SKM-1 treated with dmso at 0.1 percent for 144 hours (cell line): ENCODE measurements around the gene RNGTT.
"Not testable (repeated sequence)": the region's sequence is repeated elsewhere in the genome, so short reads cannot be mapped to it uniquely, and the experiment has no call there.

ENCODE experiments used
- DNase-seq: peaks from one replicate; lab custom pipeline; 2025; ENCODE audit not compliant: unreplicated experiment; lab: John Stamatoyannopoulos, UW

Gene RNGTT

DNA sequence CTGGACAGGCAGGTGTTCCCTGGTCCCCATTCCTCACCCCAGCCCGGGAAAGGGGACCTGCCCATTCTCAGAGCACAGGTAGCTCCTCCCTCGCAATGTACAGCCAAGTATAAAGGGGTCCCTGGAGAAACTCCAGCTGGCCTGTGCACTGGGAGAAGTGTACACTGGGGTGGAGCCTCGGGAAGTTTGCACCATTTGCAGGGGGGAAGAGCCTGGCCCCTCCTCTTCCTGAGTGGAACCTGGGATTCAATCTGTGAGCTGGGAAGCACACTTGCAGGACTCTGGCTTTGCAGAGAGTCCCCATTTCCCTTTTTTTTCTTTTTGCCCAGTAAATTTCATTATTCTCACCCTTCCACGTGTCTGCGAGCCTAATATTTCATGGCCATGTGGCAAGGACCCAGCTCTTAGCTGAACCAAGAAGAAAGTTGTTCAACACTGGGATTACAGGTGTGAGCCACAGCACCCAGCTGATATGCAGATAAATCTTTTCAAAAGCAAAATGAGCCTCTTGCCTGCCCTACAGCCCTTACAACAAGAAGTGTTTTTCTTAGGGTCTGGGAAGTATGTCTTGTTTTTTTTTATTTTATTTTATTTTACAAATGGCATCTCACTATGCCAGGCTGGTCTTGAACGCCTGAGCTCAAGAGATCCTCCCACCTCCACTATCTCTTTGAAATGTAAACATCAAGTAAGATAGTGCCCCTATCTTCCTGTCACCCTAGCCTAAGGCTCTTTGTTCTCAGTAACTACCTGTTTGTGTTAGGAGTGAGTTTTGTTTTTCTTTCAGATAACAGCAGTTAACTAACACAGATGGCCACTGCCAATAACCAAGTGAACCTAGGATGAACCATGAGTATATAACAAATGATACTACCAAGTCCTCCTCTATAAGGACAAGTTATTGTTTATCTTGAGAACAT, 9.3 kb upstream of the RNGTT start:
- DNase-seq, result no peak

DNA sequence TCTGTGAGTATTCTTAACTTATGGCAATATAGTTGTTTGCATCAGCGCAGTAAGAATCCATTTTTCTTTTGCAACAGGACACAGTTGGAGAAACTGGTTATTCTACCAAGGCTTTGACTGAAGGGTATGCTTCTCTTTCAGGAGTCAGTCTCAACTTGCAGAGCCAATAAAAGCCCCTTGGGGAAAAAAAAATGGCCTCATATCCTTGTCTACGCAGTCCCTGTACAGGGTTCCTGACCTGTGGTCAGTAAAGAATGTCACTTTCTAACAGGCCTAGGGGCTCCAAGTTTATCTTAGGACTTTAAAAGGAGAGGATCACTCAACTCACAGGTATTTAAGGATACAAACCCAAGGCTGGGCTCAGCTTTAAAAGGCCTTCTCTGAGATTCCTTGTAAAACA, 6.9 kb upstream of the RNGTT start:
- DNase-seq, result no peak

DNA sequence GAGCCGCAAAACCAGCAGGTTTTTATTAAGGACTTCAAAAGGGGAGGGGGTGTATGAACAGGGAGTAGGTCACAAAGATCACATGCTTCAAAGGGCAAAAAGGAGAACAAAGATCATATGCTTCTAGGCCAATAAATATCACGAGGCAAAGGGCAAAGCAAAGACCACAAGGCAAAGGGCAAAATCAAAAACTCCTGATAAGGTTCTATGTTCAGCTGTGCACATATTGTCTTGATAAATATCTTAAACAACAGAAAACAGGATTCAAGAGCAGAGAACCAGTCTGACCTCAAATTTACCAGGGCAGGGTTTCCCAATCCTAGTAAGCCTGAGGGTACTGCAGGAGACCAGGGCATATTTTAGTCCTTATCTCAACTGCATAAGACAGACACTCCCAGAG, 5.8 kb upstream of the RNGTT start:
- not testable (repeated sequence) for DNase-seq

DNA sequence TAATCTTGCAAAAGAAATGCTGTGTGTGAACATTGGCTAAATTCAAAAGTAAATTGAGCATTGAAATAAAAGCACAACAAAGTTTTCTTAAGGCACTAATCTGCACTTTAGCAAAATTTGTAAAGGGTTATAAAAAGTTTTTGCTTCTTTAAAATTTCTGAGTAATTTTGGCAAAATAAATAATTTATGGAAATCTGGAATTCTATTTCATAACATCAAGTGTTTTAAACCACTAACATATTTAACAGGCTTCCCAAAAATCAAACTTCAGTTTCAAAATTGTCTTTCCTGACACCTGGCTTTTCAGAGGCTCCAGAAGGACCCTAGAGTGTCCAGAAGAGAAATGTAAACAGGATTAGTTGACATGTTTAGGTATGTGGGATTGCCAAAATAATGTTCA, 4.5 kb upstream of the RNGTT start:
- no peak for DNase-seq

DNA sequence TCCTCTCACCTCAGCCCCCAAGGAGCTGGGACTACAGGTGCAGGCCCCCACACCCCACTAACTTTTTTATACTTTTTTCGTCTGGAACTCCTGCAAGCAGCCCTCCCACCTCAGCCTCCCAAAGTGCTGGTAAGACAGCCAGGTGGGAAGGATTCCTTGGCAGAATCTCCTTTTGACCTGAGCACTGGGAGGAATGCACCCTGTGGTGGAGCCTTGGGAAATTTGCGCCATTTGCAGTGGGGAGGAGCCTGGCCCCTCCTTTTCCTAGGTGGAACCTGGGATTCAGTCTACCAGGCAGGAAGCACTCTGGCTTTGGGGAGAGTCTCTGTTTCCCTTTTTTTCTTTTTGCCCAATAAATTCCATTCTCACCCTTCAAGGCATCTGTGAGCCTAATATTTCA, 2.3 kb upstream of the RNGTT start:
- DNase-seq, result no peak

DNA sequence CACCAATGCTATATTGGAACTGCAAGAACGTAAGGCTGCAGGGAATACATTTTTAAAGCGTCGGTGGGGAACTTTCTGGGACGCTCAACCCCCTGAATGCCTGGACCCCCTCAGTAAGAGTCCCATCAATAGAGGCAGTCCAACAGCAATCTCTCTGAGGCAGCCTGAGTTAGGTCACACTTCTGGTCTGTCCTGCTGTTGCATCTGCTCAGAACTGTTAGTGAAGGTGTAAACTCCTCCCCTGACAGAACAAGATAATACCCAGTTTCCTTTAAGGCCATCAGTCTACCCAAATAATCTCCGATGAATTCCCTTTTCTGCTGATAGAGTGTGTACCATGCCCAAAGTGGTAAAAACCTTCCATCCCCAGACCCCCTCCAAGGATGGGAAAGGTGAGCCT, 1.1 kb upstream of the RNGTT start:
- DNase-seq, result no peak

DNA sequence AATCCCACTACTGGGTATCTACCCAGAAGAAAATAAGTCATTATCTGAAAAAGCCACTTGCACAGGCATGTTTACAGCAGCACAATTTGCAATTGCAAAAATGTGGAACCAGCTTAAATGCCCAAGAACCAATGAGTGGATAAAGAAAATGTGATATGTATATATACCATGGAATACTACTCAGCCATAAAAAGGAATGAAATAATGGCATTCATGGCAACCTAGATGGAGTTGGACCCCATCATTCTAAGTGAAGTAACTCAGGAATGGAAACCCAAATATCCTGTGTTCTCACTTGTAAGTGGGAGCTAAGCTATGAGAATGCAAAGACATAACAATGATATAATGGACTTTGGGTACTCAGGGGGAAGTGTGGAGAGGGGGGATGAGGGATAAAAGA, 4.6 kb downstream of the RNGTT start:
- DNase-seq, result no peak

DNA sequence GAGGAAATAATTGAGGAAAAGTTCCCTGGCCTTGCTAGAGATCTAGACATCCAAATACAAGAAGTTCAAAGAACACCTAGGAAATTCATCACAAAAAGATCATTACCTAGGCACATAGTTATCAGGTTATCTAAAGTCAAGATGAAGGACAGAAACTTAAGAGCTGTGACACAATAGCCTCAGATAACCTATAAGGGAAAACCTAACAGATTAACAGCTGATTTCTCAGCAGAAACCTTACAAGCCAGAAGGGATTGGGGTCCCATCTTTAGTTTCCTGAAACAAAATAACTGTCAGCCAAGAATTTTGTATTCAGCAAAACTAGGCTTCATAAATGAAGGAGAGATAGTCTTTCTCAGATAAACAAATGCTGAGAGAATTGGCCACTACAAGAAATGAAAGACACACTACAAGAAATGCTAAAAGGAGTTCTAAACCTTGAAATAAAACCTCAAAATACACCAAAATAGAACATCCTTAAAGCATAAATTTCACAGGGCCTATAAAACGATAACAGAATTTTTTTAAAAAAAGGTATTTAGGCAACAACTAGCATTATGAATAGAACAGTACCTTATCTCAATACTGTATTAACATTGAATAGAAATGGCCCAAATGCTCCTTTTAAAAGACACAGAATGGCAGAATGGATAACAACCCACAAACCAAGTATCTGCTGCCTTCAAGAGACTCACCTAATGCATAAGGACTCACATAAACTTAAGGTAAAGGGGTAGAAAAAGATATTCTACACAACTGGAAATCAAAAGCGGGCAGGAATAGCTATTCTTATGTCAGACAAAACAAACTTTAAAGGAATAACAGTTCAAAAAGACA, 9.7 kb downstream of the RNGTT start:
- DNase-seq, result no peak

DNA sequence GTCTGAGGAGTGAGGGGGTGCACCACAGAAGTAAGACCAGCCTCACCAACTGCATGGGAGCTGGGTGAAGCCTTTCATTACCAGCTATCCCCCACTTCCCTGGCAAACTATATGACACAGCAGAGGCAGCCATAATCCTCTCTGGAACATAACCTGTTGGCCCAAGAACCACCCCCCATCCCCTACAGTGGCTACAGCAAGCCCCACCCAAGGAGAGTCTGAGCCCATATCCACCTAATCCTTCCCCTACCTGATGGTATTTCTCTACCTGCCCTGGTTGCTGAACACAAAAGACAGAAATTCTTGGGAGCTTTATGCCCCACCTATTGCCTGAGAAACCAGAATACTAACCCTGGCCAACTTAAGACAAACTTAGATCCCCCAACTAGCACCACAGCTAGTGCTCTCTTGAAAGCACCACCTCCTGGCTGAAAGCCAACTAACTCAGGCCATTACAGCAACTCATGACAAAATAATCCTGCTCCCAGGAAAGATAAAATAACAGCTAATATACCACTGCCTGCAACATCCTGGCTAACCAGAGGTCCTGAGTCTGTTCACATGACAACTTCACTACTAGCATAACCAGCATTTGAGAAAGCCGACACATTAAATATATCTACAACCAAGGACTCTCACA, 11.2 kb downstream of the RNGTT start:
- DNase-seq, result no peak

DNA sequence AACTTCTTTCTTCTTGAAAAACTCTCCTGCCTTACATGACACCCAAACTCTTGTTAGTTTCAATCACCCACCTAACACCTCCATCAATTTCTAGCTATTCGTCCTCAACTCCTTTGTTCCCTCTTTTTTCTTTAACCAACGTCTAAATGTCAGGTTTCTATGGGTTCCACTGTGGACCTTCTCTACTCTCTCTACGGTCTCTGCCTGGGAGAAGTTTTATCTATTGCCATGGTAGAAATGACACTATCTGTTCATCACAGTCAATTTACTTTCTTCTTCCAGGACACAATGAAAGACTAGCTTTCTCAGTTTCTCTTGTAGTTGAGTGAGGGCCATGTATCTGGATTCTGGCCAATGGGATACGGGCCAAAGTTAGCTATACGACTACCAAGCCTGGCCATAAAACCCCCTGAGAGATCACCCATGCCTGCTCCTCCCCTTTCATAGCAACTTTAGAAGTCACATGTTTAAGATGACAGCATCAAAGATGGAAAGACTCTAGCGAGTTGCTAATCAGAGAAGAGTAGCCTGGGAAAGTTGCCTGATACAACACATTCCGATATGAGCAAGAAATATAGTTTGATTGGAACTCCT, 17.9 kb downstream of the RNGTT start:
- no peak for DNase-seq

DNA sequence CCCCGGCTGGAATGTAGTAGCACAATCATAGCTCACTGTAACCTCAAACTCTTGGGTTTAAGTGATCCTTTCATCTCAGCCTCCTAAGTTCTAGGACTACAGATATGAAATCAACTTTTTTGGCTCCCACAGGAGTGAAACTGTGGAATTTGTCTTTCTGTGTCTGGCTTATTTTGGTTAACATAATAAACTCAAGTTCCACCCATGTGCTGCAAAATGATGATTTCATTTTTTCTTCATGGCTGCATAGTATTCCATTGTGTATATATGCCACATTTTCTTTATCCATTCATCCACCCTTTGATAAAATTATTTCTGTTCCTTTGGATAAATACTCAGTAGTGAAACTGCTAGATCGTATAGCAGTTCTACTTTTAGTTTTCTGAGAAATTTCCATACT, 29.9 kb downstream of the RNGTT start:
- no peak for DNase-seq

DNA sequence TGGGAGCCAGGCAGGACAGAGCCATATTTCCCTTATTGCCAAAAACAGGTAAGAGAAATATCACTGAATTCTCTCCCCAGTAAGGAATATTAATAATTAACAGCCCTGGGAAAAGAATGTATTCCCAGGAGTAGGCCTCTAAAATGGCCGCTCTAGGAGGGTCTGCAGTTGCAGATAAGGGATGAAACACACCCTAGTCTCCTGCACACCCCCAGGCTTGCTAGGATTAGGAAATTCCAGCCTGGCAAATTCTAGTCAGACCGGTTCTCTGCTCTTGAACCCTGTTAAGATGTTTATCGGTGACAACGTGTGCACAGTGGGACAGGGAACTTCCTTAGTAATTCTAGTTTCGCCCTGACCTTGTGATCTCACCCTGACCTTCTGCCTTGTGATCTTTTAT, 31.4 kb downstream of the RNGTT start:
- not testable (repeated sequence) for DNase-seq

DNA sequence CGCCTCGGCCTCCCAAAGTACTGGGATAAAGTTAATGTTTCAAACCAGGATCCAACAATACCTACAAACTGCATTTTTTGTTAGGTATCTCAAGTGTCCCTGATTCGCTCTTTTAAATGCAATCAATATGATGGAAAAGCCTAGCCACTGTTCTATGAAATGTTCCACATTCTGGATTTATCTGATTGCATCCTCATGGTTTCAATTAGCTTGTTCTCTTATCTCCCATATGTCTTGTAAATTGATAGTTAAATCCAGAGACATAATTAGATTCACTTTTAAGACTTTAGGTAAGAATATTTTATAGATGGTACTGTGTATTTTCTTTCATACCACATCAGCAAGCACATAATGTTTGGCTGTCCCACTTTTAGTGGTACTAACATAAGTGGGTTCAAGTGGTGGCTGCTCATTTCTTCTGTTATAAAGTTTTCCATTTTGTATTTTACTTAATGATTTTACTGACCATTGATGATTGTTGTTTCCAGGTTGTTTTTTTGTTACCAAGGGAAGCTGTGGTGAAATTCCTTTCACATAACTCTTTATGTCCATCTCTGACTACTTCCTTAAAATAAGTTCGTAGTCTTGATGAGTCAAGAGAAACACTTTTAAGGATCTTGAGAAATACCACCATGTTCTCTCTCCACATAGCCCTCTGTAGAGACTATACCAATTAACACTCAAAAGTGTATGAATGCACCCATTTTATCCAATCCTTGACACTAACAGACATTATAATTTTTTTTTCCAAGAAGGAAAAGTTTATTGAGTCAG, 40.5 kb downstream of the RNGTT start:
- DNase-seq, result peak; percentile 81

DNA sequence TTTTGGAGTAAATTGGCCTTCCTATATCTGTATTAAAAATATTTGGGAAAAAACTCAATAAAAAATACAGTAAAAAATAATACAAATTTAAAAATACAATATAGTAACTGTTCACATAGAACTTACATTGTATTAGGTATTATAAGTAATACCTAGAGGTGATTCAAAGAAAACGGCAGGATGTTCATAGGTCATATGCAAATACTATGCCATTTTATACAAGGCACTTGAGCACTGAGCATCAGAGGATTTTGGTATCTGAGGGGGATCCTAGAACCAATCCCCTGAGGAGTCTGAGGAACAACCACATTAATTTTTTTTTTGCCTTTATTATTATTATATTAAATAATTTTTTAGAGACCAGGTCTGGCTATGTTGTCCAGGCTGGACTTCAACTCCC, 41.7 kb downstream of the RNGTT start:
- no peak for DNase-seq

DNA sequence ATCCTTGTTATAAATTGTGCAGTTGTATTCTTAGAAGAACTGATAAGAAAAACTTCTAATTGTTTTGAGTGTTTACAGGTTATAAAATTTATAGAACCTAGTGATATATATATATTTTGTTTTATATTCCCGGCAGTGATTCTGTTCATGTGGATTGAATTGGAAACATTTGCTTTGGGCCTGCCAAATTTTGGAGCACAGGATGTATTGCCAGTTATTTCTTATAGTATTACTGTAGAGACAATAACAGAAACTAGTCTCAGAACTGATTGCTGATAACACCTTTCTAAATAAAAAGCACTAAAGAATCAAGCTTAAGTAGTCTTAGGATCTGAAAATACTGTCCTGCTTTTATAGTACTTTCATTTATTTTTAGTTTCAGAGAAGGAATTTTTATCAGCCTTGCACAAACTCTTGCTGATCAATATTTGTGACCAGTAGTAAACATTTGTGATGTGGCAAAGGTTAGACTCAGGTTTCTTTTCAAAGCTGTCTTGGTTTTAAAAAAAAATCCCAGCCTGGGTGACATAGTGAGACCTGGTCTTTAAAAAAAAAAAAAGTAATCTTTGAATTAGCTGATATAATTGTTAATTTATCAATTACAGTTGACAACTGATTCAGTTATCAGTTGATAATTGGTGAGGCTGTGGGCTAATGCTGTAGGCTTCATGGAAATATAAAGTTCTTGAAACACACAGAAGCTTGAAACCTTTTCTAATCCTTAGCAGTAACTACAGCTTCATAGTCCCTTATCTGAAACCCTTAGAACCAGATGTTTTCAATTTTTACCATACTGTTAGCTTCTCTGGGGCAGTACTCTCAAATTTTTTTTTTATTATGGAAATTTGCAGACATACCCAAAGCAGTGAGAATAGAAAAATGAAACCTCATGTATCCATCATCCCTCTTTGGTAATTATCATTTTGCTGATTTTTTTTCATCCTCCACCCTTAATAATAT, 42.4 kb downstream of the RNGTT start:
- no peak for DNase-seq

DNA sequence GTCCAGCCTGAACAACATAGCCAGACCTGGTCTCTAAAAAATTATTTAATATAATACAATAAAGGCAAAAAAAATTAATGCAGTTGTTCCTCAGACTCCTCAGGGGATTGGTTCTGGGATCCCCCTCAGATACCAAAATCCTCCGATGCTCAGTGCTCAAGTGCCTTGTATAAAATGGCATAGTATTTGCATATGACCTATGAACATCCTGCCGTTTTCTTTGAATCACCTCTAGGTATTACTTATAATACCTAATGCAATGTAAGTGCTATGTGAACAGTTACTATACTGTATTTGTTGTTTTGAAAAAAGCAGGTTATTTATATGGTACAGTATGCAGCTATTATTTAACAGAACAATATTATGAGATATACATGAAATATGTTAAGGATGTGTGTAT, 43.3 kb downstream of the RNGTT start:
- DNase-seq, result no peak

DNA sequence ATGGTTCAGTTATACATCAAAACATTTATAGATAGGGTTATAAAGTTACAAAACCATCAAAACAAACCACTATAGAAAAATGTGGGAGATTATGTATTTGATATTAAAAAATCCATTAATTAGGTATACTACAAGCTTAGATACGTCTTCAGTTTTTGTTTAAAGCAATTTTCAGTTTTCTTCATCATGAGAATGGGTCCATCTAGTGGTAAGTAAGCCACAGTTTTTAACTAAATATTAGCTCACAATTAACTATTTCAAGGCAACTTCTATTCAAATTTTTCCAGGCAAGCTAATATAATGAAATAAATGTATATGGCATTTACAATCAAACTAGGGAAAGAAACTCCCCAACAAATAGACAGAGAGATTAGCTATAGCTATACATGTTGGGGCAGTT, 44.4 kb downstream of the RNGTT start:
- no peak for DNase-seq

DNA sequence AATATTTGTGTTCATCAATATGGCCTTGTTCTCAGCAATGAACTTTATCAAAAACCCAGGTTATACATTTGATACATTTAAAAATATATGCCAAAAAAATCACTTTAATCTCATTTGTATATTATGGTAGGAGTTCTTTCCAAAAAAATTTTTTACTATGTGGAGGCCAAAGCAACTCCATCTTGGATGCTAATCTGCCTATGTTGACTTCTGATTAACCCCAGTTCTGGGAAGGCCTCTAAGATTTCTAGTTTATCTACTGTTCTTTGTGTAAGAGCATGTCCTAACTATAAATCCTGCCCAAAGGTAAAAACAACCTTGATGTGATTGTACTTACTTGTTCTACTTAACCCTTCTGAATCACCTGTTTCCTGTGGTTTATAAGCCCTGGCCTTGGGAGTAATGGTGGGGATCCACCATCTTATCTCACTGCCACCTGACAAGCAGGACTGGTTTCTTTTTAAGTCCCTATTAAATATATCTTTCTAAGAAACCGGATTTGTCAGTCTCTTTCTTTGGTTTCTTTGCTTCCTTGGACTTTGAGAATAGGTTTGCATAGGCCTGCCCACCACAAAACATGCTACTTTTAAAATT, 46.7 kb downstream of the RNGTT start:
- no peak for DNase-seq
